Measurements from ENCODE around the gene HOXD10. TPM values are rescaled to one million over a fixed set of nuclear protein-coding genes. Genes with fewer than 3 reads are reported as not detected.

The HOXD10 gene
- total RNA-seq, 1 donor from 2014 or later = 4.0 TPM

DNA sequence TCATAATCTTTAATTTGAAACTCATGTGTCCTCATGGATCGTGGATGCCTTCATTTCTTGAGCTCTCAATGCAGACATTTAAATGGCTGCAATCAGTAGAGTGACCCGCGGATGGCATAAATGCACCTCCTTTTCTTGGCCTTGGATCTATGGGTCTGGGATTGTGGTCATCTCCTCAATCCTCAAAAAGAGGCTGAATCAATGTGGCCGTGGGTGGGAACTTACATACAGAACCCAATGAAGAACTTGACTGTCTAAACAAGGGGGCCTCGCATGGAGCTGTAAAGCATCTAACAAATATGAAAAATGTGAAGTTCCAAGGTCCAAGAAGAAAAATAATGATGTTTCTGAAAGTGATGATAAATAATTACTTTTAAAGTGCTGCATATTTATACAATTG, 21.2 kb upstream of the HOXD10 start:
- DNase-seq (ENCODE audit: low read depth in 2 of 2) = no peak

DNA sequence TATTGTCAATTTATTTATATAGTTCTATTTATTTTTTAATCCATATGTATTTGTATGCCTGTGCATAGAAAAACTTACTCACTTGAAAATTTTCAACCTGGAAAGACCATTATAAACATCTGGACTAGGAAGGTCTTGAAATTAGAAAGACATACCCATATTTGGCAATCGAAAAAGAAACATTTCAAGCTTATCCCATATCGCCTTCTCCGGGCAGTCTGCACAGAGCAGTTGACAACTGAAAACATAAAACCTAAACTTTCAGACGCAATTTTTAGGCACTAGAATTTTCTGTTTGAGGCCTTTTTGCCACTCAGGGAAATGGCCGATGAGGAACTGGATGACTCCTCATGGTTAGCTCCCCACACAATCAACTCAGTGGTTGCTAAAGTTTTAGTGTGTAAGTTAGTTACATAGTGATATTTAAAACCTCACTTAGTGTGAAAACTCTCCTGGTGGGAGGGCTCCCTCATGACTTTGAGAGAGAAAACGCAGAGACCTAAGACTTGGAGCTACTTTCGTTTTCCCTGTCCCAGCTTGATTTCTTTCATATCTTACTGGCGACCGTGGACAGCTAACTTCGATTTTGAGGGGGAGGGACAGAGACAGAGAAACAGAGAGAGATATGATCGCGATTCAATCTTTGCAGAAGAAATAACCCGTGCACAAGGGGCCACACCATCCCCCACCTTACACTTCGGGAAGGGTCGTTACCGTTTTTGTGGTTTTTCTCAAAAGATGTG, 20.2 kb upstream of the HOXD10 start:
- DNase-seq (ENCODE audit: low read depth in 2 of 2) = peak in 1 of 2 donors; percentile 45

DNA sequence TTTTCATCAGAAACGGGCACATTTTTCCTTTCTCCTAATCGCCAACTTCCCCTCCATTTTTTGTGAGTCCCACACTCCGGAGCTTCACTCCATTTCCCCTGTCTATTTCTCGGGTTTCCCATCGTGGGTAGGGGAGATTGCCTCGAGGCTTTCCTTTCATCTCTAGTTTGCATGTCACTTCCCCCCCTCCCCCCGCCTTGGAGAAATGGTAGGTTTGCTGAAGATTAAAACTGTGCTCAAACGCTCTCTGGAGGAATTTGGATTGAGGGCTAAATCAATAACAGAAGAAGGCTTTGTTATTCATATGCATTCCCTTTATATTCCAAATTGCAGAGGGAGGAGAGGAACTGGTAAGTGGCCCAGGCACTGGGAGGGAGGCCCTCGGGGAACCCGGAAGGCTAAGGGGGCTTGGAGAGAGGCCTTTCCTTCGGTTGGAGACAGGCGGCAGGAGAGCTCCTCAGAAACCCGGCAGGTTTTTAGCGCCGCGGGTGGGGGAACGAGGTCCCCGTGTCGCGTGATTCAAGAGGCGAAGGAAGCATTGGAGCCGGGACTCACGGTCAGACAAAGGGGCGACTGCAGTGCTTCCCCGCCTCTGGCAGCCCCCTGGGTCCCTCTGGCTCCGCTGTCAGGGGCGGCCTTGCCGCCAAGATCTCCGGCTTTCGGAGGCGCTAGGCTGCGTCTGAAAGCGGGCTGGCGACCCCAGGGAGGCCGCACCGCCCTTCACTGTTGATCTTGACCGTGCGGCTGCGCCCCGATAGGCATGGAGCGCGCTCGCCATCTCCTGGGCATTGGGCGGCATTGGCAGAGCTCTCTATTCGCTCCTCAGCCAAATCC, 19.4 kb upstream of the HOXD10 start:
- peak; percentile 73 to 82 for DNase-seq (ENCODE audit: low read depth in 2 of 2)

DNA sequence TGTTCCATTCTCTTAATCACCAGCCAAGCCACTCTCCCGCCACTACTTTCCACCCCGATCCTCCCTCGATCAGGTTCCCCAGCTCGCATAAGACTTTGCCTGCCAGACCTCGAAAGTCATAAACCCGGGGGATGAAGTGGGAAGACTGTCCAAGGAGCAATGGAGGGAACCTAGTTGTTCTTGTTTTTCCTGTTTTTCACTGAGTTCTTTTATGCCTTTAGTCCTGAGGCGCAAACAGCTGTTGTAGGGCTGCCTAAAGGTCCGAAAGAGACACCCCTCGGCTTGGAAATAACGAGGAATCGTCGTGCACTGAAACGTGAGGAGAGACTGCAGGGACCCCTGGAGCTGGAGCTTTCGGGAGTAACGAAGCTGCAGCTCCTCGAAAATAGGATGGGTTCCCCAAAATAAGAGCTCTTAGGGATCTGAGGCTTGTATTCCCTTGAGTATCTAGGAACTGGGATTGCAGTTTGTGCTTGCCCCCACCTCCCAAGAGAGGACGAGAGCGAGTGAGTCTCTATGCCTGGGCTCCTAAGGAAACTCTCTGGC, 18.7 kb upstream of the HOXD10 start:
- DNase-seq (ENCODE audit: low read depth in 2 of 2) = no peak

DNA sequence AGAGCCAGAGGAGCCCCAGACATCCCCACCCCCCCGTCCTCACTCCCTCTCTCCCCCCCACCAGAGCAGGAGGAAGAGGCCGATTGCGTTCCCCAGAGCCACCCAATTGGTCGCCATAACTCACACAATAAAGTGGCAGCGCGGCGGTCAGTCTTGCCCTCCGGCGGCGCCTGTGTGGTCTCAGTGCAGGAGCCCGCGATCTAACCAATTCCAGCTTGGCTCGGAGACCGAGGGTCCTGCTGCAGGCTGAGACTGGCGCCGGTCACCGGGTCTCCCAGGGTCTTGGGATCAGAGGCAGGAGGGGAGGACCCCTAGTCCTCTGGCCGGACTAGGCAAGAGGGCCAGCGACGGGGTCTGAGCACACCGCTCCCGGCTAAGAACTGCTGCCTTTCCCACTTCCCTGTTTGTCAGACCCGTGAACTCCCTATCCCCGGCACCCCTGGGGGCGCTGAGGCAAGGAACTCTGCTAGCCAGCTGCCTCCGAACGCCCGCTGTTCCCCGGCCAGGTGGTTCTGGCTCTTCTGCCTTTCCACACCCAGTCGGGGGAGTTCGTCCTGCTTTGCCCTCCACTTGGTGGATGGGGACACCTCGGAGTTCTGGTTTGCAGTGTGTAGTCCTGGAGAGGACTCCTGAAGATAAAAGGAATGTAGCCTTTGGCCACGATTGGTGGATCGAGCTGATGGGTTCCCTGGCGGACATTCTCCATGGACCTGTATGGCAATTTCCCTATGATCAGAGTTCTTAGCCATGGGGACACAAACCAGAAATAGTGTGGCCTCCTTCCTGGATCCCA, 18.0 kb upstream of the HOXD10 start:
- no peak for DNase-seq (ENCODE audit: low read depth in 2 of 2)

DNA sequence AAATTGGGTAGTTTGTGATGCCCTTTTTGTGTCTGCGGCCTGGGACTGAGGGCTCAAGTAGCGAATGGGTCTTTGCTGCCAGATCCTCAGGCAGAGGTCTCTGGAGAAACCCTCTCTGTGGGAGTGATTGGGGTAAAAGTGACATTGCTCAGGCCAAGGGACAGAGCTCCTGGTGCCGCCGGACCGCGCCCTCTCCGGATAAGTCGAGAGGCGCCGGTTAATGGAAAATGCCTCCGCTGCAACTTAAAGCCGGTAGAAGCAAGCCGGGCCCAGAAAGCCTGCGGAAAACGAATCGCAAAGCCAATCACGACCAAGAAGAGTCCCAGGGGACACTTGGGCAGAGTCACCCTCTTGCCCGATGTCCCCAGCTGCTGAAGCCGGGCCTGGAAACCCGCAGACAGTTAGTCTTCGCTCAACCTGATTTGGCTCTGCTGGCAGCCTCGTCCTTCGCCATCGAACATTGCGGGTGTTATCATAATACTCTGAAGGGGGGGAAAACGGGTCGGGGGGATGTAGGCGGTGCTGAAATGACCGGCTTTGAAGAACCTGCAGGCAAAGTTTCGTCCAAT, 17.3 kb upstream of the HOXD10 start:
- no peak for DNase-seq (ENCODE audit: low read depth in 2 of 2)

DNA sequence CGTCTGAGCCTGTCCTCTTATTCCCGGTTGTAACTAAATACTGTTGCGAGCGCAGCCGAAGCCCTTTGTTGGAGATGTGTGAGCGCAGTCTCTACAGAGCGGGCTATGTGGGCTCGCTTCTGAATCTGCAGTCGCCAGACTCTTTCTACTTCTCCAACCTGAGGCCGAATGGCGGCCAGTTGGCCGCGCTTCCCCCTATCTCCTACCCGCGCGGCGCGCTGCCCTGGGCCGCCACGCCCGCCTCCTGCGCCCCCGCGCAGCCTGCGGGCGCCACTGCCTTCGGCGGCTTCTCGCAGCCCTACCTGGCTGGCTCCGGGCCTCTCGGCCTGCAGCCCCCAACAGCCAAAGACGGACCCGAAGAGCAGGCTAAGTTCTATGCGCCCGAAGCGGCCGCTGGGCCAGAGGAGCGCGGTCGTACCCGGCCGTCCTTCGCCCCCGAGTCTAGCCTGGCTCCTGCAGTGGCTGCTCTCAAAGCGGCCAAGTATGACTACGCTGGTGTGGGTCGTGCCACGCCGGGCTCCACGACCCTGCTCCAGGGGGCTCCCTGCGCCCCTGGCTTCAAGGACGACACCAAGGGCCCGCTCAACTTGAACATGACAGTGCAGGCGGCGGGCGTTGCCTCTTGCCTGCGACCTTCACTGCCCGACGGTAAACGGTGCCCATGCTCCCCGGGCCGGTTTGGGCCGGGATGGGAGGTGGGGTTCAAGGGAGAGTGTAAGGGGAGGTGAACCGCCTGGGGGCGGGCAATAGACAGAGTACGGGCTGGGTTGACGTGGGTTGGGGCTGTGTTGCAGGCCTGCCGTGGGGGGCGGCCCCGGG, 16.6 kb upstream of the HOXD10 start, which contains the start of gene HOXD12:
Gene HOXD12 (plus strand): TSS at position 68 of the 819 bp plus-strand sequence. CDS start 7 bp downstream, at position 75.
- no peak for DNase-seq (ENCODE audit: low read depth in 2 of 2)

DNA sequence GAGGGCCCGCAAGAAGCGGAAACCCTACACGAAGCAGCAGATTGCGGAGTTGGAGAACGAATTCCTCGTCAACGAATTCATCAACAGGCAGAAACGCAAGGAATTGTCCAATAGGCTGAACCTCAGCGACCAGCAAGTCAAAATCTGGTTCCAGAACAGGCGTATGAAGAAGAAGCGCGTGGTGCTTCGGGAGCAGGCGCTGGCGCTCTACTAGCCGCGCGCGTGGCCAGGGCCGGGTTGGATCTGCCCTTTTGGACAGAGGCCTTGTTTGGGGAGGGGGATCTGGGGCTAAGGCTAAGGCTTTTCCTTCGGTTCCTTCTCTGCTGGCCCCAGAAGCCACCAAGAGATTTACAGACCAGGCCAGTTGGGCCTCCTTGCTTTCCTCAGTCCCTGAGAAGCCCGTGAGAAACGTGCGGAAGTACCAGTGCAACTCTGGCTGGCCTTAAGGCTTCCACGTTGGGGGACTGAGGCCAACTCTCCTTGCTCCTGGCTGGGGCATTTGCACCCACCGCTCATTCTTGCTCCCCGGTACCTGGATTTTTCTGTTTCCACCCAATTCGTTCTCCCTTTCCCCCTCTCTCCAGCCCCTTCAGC, 15.9 kb upstream of the HOXD10 start:
- no peak for DNase-seq (ENCODE audit: low read depth in 2 of 2)

DNA sequence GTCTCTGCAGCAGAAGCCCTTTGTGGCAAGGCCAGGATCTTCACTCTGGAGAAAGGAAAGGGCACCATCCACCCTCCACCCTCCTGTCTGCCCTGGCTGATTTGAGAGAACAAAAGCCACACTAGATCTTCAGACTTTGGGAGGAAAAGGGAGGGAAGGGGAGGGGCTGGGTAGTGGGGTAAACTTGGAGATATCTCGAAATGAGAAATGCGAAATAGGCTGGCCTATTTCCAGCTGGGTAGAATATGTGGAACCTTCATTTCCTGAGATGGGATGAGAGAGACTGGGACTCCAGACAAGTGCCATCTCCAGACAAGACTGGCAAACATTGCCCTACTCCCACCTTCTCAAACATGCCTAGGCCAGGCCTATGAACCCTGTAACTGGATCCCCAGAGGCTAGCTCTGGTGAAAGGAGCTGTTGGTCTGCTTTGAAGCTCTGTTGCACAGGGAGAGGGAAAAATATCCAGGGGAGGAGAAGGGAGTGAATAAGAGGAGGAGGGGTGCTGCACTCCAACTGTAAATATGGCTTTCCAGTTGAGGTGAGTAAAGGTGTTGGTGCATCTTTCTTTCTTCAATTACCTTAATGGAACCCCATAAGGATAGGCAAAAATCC, 15.3 kb upstream of the HOXD10 start:
- DNase-seq (ENCODE audit: low read depth in 2 of 2) = no peak

DNA sequence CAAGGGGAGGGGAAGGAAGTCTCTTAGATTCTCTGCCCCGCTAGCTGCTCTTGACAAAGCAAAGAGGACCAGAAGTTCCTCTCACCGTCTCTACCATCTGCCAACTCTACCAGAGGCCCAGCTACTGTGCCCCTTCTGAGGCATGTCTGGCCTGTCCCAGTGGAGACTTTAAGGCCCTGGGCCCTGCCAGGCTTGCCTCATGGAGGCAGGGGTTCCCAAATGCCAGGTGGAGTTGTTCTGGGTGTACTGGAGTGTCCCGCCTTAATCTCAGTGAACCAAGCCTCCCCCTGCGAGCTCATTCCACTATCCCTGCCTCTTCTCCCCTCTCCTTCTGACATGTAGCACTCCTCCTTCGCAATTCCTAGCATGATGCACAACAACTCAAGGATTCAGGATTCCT, 14.7 kb upstream of the HOXD10 start:
- DNase-seq (ENCODE audit: low read depth in 2 of 2) = no peak

DNA sequence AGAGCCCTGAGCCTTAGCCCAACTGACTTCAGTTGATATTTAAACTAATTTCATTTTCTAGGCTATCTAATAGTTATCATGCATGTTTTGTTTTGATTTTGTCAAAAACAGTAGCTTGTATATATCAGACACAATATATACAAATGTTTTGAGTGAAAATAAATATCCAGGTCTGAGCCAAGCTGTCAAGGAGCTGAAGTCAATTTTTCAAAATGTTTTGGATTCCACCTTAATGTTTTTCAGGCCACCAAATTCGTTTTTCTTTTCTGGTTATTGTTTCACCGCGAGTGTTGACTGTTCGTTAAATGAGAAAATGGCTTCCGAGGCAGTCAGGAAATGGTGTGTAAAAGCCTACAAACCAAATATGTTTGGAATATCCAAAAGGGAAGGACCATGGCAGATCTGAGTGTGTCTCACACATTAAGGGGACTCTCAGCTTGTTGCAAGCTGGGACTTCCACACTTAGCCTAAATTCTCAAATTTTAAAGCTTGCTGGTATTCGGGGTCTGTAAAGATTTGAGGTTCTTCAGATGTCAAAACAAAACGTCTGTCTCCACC, 14.2 kb upstream of the HOXD10 start:
- no peak for DNase-seq (ENCODE audit: low read depth in 2 of 2)

DNA sequence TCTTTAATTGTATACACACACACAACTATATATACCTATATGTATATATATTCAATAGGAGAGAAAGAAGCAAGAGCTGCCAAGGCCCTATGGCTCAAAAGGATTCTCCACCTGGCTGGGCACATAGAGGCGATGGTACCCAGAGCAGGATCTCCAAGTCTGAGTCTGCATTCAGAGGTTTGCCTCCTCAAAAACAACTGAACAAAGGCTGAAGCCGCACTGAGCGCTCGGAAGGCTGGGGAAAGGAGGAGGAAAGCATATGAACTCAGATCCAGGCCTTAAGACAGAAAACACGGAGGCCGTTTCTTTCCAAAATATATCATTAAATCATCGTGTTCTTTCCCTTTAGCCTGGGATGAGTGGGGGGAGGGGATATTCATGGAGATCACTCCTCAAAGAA, 13.4 kb upstream of the HOXD10 start:
- no peak for DNase-seq (ENCODE audit: low read depth in 2 of 2)

DNA sequence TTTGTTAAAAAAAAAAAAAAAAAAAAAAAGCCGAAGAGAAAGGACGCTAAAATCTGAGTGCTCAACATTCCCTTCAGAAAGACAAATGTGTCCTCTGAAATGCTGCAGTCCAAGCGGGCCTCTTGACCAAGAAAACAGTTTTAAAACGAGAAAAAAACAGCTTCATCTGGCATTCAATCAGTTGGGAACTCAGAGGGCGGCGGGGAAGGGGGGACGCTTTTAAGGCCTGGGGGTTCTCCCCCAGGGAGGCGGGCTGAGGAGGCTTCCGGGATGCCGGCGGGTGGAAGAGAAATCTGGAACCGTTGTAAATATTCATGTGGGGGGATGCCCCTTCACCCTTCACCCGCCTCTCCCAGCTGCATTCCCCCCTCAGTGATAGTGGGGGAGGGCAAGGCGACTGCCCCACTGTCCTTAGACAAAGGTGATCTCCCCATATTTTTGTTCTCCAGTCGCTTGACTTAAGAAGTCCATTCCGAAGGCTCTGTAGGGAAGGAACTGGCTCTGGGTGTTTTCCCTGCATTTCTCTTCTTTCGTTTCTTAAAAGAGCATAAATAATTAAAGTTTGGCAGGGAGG, 12.7 kb upstream of the HOXD10 start:
- DNase-seq (ENCODE audit: low read depth in 2 of 2) = no peak

DNA sequence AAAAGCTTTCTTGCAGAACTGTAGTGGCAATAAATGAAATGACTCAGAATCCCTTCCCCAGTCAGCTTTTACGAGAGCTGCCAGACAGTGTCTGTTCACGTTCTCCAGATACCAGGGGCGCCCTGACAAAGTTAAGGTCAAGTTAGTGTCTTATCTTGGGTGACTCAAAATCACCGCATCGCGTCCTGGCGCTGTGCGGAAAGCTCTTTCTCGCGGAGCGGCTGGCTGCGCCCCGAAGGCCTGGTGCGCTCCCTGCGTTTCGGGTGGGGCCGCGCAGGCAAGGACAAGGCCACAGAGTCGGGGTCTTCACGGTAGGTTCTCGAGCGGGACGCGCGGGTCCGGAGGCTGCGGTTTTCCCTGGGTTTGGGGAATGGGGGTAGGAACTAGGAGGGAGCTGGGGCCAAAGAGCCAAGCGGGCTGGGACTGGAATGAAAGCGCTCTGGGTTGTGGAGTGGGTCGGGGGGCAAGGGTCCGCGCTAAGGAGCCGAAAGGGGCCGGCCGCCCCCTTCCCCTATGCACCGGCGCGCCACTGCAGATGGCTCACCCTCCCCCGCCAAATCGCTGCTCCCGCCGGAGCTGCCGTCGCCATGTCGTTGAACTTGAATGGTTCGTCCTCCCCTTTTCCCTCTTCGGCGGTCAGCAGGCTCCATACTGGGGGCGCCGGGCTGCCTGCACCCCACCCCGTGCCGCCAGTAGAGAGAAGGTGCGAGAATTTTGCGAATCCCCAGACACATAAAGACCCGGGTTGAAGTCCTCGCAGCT, 12.1 kb upstream of the HOXD10 start:
- DNase-seq (ENCODE audit: low read depth in 2 of 2) = no peak

DNA sequence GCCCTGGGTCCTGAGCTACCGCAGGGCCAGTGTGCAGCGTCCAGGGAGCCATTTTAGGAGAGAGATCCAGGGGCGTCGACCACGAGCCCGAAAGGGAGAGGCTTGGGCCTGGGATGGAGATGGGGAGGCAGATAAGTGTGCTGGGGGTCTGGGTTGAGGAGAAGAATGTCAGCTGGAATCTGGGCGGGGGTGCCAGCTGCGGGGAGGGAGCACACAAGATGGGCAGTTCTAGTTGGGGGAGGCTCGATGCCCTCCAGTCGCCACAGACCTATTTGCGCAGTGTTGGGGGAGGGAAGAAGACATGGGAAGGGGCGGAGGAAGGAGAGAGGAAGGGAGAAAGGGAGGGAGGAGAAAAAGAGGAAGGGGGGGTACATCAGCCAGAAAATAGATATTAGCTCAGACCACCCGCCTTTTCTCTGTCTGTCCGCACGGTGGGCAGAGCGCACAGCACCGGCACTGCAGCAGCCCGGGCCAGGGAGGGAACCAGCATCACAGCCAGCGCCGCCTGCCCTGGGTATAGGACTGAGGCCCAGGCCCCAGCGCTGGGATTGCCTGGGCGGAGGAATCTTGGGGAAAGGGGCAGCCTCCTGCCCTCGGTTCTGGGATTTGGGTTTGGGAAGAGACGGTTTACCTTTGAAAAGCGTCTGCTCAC, 11.4 kb upstream of the HOXD10 start:
- DNase-seq (ENCODE audit: low read depth in 2 of 2) = no peak

DNA sequence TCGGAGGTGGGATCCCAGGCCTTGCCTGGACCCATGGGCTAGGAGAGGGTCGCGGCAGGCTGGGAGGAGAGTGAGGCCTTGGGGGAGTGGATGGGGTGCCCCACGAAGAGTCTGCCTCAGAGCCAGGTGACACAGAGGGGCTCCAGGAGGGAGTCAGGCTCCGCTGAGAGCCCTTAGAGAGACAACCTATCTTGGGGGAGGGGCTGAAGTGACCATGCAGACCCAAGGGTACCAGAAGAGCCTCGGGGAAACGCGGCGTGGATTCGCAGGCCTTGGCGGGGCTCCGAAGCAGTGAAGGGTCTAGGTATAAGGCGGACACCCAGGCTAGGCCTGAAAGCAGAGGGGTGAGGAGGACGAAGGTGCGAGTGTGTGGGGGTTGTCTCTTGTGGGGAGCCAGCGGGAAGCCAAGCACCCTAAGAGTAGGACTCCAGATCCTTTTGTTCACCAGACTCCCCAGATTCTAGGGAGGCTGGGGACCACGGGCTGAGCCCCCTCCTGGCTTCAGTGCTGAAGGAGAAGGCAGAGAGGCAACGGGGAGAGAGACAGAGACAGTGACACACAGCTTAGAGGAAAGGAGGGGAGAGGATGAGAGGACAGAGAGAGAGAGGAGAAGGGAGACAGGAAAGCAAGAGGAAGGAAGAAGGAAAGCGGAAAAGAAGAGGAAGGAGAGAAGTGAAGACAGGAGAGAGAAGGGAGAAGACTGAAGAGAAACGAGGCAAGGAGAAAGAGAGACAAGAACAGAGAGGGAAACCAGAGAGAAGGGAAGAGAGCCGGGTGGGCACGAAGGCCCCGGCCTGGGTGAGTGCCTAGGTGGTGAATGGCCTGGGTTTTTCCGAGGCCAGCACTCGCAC, 10.6 kb upstream of the HOXD10 start:
- no peak for DNase-seq (ENCODE audit: low read depth in 2 of 2)
